ENCODE results near the gene CTTNBP2NL. TPM values are rescaled to one million over a fixed set of nuclear protein-coding genes. Genes with fewer than 3 reads are reported as not detected.
A peak's percentile ranks its signal among the peaks of the same experiment; 100 is the strongest.

Gene CTTNBP2NL
- total RNA-seq, 4 donors from 2014 or later = 44.6 to 64.8 (median 52.4) TPM

DNA sequence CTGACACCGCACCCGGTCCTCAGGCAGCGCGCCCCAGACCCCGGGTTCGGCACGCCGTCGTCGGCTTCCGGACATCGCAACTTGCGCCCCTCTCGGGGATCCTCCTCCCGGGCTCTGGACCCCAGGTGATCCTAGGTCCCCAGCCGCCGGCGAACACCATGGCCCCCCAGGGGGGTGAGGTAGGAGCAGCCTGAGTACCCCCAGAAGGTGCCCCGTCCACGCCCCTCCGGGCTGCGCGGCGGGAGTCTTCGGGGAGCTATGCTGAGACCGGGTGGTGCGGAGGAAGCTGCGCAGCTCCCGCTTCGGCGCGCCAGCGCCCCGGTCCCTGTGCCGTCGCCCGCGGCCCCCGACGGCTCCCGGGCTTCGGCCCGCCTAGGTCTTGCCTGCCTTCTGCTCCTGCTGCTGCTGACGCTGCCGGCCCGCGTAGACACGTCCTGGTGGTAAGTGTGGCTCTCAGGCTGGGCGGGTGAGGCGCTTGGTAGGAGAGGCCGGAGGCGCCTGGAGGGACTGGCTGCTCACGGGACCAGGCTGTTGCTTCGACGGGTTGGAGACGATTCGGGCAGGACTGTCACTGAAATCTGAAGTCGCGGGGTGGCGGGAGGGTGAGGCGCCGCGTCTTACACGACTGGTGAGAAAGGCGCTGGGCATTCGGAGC lies 113.1 kb downstream of the CTTNBP2NL start:
- H3K27ac ChIP-seq = peak overlapping the region; percentile 54 to 64 (median 57)
- WGBS, 2 donors (ENCODE audit: low coverage in 1 of 2) = 32% methylated on average over 33 of the region's 66 CpGs; no CpG with 5 or more reads in 1 of the 2 donors
- intact Hi-C loops (cut with DNase I; ENCODE audit: low total_unique reads) = no loop called here

DNA sequence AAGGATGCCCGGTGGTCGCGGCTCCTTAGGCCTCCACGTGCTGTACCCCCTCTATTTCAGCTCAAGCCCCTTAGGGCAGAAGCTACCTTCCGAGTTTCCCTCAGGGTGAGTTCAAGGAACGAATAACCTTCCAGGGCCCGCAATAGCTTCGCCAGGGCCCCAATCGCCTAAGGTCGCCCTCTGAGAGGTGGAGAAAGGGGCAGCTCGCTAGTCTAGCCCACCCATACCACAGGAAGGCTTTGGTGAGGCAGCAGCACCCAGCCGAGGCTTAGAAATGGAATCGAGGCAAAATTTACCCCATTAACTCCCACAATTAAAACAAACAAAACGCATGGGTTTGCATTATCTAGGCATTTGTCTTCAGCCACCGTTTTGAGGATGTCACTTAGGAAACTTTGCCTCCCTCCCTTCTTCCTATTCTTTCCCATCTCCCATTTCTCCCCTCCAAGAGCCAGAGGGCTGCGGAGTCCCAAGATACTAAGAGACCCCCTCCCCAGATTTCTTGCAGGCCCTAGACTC lies 113.7 kb downstream of the CTTNBP2NL start:
- H3K4me1 ChIP-seq = peaks cover 10 to 19% (median 17%) of the 10 kb centered on the region in 4 donors
- peak overlapping the region in 3 of 4 donors; percentile 40 to 64 (median 55) for H3K4me3 ChIP-seq
- intact Hi-C loops (cut with DNase I; ENCODE audit: low total_unique reads) (no loop called here), in situ Hi-C loops (cut with MboI; ENCODE audit: low pct_ligation_motif_present in 1 of 4, low pct_unique_long_range_greater_than_20kb in 1 of 4, low sequenced_read_pairs in 3 of 4) (loop anchor here in 2 of 4 donors (10.0 to 25.0 kb wide), 2 partner anchors 103 to 105 kb away; partner anchors contain the start of genes CAPZA1 (in 2 of the 2) and ST7L (in 2 of the 2))
- no peak for DNase-seq
- H3K27ac ChIP-seq = peak overlapping the region; percentile 54 to 64 (median 57)
- 77% methylated on average over 16 of the region's 16 CpGs; no CpG with 5 or more reads in 1 of the 2 donors for WGBS, 2 donors (ENCODE audit: low coverage in 1 of 2)
- H3K27me3 ChIP-seq = peaks cover 34% of the 10 kb centered on the region
- H3K9me3 ChIP-seq = no peaks in the 10 kb centered on the region
- H3K36me3 ChIP-seq = no peaks in the 10 kb centered on the region
- no peak for TF ChIP-seq POLR2AphosphoS5 (IDR thresholded peaks at IDR 0.05)
- no peak for TF ChIP-seq EP300 (IDR thresholded peaks at IDR 0.05; ENCODE audit: low read depth)
- TF ChIP-seq, protein P1, sequence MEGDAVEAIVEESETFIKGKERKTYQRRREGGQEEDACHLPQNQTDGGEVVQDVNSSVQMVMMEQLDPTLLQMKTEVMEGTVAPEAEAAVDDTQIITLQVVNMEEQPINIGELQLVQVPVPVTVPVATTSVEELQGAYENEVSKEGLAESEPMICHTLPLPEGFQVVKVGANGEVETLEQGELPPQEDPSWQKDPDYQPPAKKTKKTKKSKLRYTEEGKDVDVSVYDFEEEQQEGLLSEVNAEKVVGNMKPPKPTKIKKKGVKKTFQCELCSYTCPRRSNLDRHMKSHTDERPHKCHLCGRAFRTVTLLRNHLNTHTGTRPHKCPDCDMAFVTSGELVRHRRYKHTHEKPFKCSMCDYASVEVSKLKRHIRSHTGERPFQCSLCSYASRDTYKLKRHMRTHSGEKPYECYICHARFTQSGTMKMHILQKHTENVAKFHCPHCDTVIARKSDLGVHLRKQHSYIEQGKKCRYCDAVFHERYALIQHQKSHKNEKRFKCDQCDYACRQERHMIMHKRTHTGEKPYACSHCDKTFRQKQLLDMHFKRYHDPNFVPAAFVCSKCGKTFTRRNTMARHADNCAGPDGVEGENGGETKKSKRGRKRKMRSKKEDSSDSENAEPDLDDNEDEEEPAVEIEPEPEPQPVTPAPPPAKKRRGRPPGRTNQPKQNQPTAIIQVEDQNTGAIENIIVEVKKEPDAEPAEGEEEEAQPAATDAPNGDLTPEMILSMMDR (IDR thresholded peaks at IDR 0.05) = no peak
- TF ChIP-seq POLR2A (IDR thresholded peaks at IDR 0.05) = no peak

More for the DNA sequence above, 113.1 kb downstream of the CTTNBP2NL start:
- peaks cover 36% of the 10 kb centered on the region for H3K27me3 ChIP-seq
- H3K9me3 ChIP-seq = no peaks in the 10 kb centered on the region
- peak; percentile 36 for DNase-seq
- peak overlapping the region; percentile 27 to 64 (median 48) for H3K4me3 ChIP-seq
- peaks cover 10 to 19% (median 17%) of the 10 kb centered on the region in 4 donors for H3K4me1 ChIP-seq
- in situ Hi-C loops (cut with MboI; ENCODE audit: low pct_ligation_motif_present in 1 of 4, low pct_unique_long_range_greater_than_20kb in 1 of 4, low sequenced_read_pairs in 3 of 4) = loop anchor here in 2 of 4 donors (10.0 to 25.0 kb wide), 2 partner anchors 103 to 106 kb away; partner anchors contain the start of genes CAPZA1 (in 2 of the 2) and ST7L (in 2 of the 2)
- no peaks in the 10 kb centered on the region for H3K36me3 ChIP-seq
- TF ChIP-seq, protein P1 (IDR thresholded peaks at IDR 0.05) = no peak
- no peak for TF ChIP-seq POLR2A (IDR thresholded peaks at IDR 0.05)
- no peak for TF ChIP-seq EP300 (IDR thresholded peaks at IDR 0.05; ENCODE audit: low read depth)
- no peak for TF ChIP-seq POLR2AphosphoS5 (IDR thresholded peaks at IDR 0.05)

DNA sequence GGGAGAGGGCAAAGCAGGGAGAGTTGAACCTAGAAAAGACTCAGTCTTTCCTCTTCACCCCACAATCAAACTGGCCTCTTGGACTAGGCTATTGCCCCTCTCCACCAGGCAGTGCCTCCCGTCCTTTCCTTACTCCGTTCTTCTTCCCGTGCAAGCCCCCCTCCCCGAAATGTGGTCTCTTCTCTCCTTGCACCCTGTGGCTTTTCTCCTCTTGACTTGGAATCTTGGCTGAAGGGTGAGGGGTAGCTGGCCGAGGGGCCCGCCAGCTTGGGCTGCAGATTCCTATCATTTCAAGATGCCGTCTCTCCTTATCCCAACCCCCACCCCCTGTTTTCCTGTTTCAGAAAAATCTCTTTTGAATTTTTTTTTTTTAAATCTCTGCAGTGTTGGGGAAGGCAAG lies 114.3 kb downstream of the CTTNBP2NL start:
- DNase-seq = no peak
- intact Hi-C loops (cut with DNase I; ENCODE audit: low total_unique reads) (no loop called here), in situ Hi-C loops (cut with MboI; ENCODE audit: low pct_ligation_motif_present in 1 of 4, low pct_unique_long_range_greater_than_20kb in 1 of 4, low sequenced_read_pairs in 3 of 4) (loop anchor here in 1 of 4 donors (25.0 kb wide), 1 partner anchor 102 kb away; the partner anchor contains the start of genes CAPZA1 and ST7L)
- Histone ChIP-seq H3K4me3 (peak overlapping the region in 1 of 4 donors; percentile 64), H3K4me1 (peaks cover 10 to 23% (median 19%) of the 10 kb centered on the region in 4 donors), H3K27me3 (peaks cover 34% of the 10 kb centered on the region), H3K9me3 (no peaks in the 10 kb centered on the region), H3K36me3 (no peaks in the 10 kb centered on the region), H3K27ac (peak overlapping the region in 2 of 4 donors; percentile 59 to 64)
- 72 to 73% methylated on average over 7 of the region's 7 CpGs for WGBS, 2 donors (ENCODE audit: low coverage in 1 of 2)
- TF ChIP-seq POLR2A (IDR thresholded peaks at IDR 0.05) = no peak
- no peak for TF ChIP-seq POLR2AphosphoS5 (IDR thresholded peaks at IDR 0.05)
- TF ChIP-seq EP300 (IDR thresholded peaks at IDR 0.05; ENCODE audit: low read depth) = no peak
- TF ChIP-seq, protein P1 (IDR thresholded peaks at IDR 0.05) = no peak

Small RNAs within 50 kb of the gene (small RNA-seq; reads per million reads assigned to genes)
- gene RF01210 = 0 reads per million in 4 donors

Other genes with a start within 250 kb of the CTTNBP2NL start
- gene WNT2B, start 112.8 kb downstream of the CTTNBP2NL start, total RNA-seq = 10 to 100 TPM in 2 of 4 donors, 1 to 10 TPM in 2; 7.9 to 17.3 (median 10.0) TPM
- gene ST7L, start 222.9 kb downstream of the CTTNBP2NL start, total RNA-seq = 10 to 100 TPM in 3 of 4 donors, 1 to 10 TPM in 1; 7.0 to 37.4 (median 24.9) TPM
- 100 to 1,000 TPM in 2 of 4 donors, 10 to 100 TPM in 2; 44.2 to 228 (median 123) TPM for gene CAPZA1, start 223.6 kb downstream of the CTTNBP2NL start, total RNA-seq